GM21723 (cell line): ENCODE data around the gene BMP5.

Source experiments
- ATAC-seq: cut with Tn5 transposase; IDR thresholded peaks from one replicate; pipeline ENCODE4 v1.9.1; 2021; ENCODE audit warnings: mild to moderate bottlenecking, moderate library complexity; ENCODE audit not compliant: unreplicated experiment

BMP5 gene

DNA sequence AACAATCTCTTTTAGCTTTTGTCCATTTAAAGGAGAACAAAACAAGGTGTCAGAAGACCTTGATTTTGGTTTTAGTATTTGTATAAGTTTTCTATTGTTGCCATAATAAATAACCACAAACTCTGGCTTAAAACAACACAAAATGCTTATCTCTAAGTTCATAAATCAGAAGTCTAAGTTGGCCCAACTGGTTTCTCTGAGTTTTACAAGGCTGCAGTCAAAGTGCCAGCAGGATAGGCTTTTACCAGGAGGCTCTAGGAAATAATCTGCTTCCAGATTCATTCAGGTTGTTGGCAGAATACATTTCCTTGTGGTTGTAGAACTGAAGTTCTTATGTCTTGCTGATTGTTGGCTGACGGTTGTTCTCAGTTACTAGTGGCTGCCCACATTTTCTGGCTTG is 149.2 kb downstream of the BMP5 start:
- no peak for ATAC-seq

DNA sequence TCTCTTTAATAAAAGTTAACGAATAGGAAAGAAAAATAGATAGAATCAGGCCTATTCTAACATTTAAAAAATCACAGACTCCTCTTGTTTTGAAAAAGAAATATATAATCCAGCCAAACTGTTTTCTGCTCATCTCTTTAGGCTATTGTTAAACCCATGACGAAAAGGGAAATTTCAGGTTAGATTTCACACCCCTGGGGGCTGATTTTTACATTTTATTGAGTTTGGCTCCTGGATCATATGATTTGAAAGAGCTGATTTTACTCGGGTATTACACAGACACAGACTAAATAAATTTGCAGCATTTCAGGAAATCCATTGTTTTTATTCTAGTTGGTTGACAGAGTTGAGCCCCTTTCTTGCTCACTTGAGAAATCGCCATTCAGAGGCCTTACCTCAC is 160.6 kb downstream of the BMP5 start:
- ATAC-seq, result no peak

DNA sequence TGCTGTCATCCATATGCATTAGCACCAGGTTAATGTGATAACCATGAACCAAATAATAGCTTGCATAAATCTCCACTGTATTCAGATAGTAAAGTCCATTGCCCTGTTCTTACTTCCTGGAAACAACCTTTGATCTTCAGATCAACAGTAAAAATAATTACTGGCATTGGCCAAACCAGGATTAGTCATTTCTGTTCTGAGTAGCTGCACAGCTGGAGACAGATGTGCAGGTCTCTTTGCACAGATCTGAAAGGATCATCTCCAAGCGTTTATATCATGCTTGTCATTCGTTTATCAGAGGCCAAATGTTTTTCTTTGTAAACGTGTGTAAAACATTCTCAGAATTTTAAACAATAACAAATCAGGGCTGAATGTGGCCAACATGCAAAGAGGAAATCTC is 162.0 kb downstream of the BMP5 start:
- ATAC-seq, result no peak

DNA sequence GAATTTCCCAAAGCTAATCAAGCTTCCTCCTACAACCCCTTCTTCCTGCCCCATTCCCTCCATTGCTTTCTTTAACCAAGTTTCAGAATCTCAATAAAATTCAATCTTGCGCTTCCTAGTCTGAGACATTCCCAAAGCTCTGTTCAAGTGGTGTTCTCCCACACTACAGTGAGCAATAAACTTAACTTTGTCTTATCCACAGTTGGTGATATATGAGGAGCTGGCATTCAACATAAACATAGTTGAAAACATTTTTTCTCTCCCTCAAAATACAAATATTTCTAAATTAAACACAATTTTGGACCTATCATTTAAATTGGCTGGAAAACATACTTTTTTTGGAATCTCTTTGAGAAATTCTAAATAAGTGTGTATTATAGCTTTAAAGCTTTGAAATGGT is 166.7 kb downstream of the BMP5 start:
- no peak for ATAC-seq

DNA sequence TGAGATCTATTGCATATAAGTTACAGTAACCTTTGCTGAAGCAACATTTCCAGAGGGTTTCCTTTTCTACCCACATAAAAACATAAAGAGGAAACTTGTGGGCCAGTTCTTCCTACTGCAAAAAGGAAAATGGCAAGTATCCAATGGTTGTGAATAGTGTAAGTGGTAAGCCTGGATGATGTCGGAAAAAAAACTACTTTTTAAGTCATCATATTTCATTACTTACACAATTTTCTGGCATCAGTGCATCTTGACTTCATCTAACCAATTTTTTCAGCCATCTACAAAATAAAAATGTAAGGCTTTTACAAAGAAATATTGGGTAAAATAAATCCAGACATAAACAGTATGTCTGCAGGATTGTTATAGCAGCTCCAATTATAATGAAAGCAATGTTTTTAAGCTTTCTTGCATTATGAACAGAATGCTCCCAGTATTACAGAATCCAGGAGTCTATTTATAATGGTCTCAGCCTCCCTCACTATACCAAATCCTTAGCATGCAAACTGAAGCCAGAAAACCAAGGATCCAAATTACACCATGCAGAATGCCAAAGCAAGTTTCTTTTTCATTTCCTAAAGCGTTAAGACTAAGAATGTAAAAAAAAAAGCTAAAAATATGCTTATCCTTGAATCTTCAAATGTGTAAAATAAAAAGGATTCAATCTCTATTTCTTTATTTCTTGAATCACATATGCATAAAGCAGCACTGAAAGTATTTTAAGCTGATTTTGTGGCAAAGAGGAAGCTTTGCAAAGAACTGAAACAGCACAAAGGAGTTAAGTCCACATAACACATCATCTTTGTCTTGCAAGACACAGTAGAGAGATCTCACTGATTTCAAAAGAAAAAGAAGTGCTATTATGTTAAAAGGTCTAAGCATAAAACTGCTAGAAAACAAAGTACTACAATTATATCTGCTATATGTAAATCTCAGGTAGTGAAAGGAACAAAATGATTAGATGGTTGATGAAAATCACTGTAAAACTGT is 169.6 kb downstream of the BMP5 start:
- ATAC-seq, result no peak

DNA sequence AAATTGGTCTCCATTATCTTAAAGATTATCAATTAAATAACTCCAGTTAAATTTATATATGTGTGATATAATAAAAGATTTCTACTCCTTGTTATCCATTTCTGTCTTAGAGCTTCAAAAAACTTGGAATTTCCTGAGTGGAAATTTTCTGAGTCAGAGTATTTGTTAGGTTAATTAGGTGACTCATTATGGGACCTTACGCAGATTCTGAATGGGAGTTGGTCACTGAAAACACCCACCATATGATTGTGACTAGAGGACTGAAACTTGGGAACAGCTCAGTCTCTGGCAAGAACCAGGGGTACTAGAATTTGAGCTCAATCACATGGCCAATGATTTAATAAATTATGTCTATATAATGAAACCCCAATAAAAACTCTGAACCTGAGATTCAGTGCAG is 171.0 kb downstream of the BMP5 start:
- no peak for ATAC-seq
